Thoracic aorta (tissue), 2 donors: ENCODE measurements around the gene COQ10B. TPM values are rescaled to one million over a fixed set of nuclear protein-coding genes. Genes with fewer than 3 reads are reported as not detected.

Source experiments
- ATAC-seq: fragments of 150-250 bp; one replicate; pipeline ENCODE4 v1.8.0; 2017; ENCODE audit warnings: low read depth; ENCODE audit not compliant: insufficient number of reproducible peaks, low FRiP score
- DNase-seq: peaks from one replicate; pipeline ENCODE4 v3.0.0-alpha.2; 2020; ENCODE audit warnings: low spot score
- H3K27ac ChIP-seq, 2 donors: fragments of 200-600 bp; sonication (generic); 1 replicate in 1 of 2; 2 replicates in 1 of 2; pipeline ENCODE4 v1.5.1; 2016; ENCODE audit warnings: mild to moderate bottlenecking in 2 of 2, moderate library complexity in 2 of 2
- H3K27me3 ChIP-seq: fragments of 200-600 bp; sonication (generic); replicated peaks from 2 replicates; pipeline ENCODE4 v1.6.0; 2016; ENCODE audit warnings: mild to moderate bottlenecking; ENCODE audit not compliant: insufficient read depth
- H3K36me3 ChIP-seq: fragments of 200-600 bp; sonication (generic); one replicate; pipeline ENCODE4 v1.5.1; 2016
- H3K4me1 ChIP-seq, 2 donors: fragments of 200-600 bp; sonication (generic); 1 replicate in 1 of 2; 2 replicates in 1 of 2; pipeline versions ENCODE4 v1.5.1 to v1.6.0; 2016; ENCODE audit warnings: low read depth in 2 of 2, mild to moderate bottlenecking in 1 of 2; ENCODE audit not compliant: control insufficient read depth in 1 of 2
- H3K4me3 ChIP-seq: fragments of 200-600 bp; sonication (generic); 2 replicates; pipeline ENCODE4 v1.5.1; 2016; ENCODE audit warnings: mild to moderate bottlenecking
- H3K9me3 ChIP-seq: fragments of 200-600 bp; sonication (generic); 2 replicates; pipeline ENCODE4 v1.5.1; 2016
- total RNA-seq, 2 donors: library from RNA; depleted of rRNA; stranded (reverse); fragments of >200 nt; gene quantifications; one replicate each; pipeline versions ENCODE4 v1.1.0 to v1.2.3, GENCODE V29; 2016
- TF ChIP-seq, protein P1 (sequence below): fragments of 200-600 bp; sonication (generic); IDR thresholded peaks from one replicate; pipeline ENCODE4 v1.5.1; 2019; ENCODE audit warnings: antibody characterized with exemption

Gene COQ10B
- total RNA-seq, 2 donors from 2014 or later: 41.6 to 42.8 TPM

DNA sequence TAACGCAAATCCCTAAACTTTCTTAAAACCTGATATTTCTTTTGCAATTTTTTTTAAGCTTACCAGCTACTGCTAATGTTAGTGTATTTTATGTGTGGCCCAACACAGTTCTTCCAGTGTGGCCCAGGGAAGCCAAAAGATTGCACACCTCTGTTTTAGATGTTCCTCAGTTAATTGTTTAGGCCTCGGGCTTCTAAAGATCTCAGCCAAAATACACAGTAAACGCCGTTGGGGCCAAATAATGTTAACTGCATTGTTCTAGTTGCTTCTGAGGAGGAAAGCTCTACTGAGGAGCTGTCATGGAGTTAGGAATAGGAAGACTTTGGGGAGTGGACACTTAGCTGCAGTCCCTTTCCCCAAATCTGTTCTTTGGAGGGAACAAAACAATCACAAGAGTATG lies 48.8 kb downstream of the COQ10B start:
- H3K27ac ChIP-seq: no peak overlapping the region
- TF ChIP-seq, protein P1, sequence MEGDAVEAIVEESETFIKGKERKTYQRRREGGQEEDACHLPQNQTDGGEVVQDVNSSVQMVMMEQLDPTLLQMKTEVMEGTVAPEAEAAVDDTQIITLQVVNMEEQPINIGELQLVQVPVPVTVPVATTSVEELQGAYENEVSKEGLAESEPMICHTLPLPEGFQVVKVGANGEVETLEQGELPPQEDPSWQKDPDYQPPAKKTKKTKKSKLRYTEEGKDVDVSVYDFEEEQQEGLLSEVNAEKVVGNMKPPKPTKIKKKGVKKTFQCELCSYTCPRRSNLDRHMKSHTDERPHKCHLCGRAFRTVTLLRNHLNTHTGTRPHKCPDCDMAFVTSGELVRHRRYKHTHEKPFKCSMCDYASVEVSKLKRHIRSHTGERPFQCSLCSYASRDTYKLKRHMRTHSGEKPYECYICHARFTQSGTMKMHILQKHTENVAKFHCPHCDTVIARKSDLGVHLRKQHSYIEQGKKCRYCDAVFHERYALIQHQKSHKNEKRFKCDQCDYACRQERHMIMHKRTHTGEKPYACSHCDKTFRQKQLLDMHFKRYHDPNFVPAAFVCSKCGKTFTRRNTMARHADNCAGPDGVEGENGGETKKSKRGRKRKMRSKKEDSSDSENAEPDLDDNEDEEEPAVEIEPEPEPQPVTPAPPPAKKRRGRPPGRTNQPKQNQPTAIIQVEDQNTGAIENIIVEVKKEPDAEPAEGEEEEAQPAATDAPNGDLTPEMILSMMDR: no peak
- ATAC-seq (no peak), DNase-seq (no peak)
- peaks cover 8% of the 10 kb centered on the region for H3K36me3 ChIP-seq
- no peaks in the 10 kb centered on the region for H3K27me3 ChIP-seq
- H3K4me1 ChIP-seq: peaks cover 24 to 37% of the 10 kb centered on the region in 2 donors
- H3K4me3 ChIP-seq: no peak overlapping the region
- H3K9me3 ChIP-seq: no peaks in the 10 kb centered on the region

DNA sequence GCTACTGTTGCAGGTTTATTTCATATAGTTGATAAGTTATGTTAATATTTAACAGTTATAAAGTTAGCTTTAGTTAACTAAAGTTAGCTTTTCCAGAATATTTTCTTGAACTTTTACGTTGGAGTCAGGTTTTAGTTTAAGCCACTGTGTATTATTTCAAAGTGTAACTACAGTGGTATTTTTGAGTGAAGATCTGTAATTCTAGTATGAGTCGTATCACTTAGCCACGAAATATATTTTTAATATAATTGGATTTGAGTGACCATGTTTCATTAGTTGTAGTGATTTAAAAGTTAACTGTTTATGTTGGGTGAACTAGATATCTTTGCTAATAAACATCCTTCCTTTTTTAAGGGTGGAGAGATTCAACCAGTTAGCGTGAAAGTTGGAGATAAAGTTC lies 49.3 kb downstream of the COQ10B start:
- no peaks in the 10 kb centered on the region for H3K9me3 ChIP-seq
- DNase-seq: no peak
- H3K36me3 ChIP-seq: peaks cover 8% of the 10 kb centered on the region
- no peak overlapping the region for H3K27ac ChIP-seq
- TF ChIP-seq, protein P1: no peak
- peaks cover 23 to 32% of the 10 kb centered on the region in 2 donors for H3K4me1 ChIP-seq
- no peak for ATAC-seq
- H3K27me3 ChIP-seq: no peaks in the 10 kb centered on the region
- H3K4me3 ChIP-seq: no peak overlapping the region

DNA sequence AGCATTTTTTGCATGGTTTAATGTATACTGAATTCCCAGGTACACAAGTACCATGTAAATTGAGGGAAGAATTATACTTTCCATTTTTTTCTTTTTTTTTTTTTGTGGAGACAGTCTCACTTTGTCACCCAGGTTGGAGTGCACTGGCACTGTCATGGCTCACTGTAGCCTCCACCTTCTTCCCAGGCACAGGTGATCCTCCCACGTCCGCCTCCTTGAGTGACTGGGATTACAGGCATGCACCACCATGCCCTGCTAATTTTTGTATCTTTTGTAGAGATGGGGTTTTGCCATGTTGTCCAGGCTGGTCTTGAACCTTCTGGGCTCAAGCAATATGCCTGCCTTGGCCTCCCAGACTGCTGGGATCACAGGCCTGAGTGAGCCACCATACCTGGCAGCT lies 50.6 kb downstream of the COQ10B start:
- Histone ChIP-seq H3K27me3 (no peaks in the 10 kb centered on the region), H3K9me3 (no peaks in the 10 kb centered on the region), H3K27ac (no peak overlapping the region), H3K4me1 (peaks cover 13 to 20% of the 10 kb centered on the region in 2 donors), H3K4me3 (no peak overlapping the region), H3K36me3 (peaks cover 8% of the 10 kb centered on the region)
- no peak for ATAC-seq
- no peak for DNase-seq
- TF ChIP-seq, protein P1: no peak

DNA sequence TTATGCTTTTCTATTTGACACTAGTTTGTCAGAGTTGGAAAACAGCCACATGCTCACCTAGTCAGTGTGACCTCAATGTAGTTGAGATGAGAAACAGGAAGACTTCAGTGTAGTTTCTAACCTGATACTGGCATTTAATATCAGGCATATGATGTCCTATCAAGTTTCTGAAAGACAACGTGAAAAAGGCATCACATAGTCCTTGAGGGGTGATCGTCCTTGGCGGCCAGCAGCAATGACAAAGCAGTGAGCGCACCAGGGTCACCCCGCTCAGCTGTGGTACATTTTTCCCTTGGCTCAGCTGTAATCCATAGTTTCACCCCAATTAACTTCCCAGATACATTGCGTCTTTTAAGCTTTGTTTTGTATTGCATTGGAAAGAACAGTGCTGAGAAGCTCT lies 51.2 kb downstream of the COQ10B start:
- ATAC-seq: no peak
- Histone ChIP-seq H3K4me3 (no peak overlapping the region), H3K9me3 (no peaks in the 10 kb centered on the region), H3K27me3 (no peaks in the 10 kb centered on the region), H3K4me1 (peaks cover 13 to 20% of the 10 kb centered on the region in 2 donors), H3K36me3 (peaks cover 8% of the 10 kb centered on the region), H3K27ac (no peak overlapping the region)
- DNase-seq: no peak
- TF ChIP-seq, protein P1: no peak

DNA sequence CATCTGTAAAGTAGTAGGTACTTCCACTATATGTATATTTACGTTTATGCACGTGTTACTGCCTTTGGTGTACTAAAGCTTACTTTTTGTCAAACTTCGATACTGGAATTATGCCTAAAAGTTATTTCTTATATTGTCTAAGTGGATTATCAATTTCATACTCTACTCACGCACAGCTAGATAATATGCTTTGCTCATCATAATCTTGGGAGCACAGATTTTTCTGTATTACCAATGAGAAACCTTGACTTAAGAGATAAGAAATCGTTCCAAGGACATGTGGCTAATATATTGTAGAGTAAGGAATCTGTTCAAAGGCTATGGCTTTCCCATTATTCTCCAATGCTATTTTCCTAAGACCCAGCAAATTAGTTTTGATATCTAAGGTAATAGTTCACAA lies 53.3 kb downstream of the COQ10B start:
- no peaks in the 10 kb centered on the region for H3K9me3 ChIP-seq
- H3K36me3 ChIP-seq: peaks cover 8% of the 10 kb centered on the region
- no peak for DNase-seq
- no peak overlapping the region for H3K27ac ChIP-seq
- TF ChIP-seq, protein P1: no peak
- no peak for ATAC-seq
- H3K27me3 ChIP-seq: no peaks in the 10 kb centered on the region
- H3K4me1 ChIP-seq: peaks cover 8 to 12% of the 10 kb centered on the region in 2 donors
- no peak overlapping the region for H3K4me3 ChIP-seq
